ENCODE data around the gene NLRP8.

Gene NLRP8

GRCh38 chr19:56026769-56027168, 79.1 kb downstream of the NLRP8 start:
- H3K27me3 Mint-ChIP-seq = no peaks in the 10 kb centered on the region
- H3K4me1 Mint-ChIP-seq = no peaks in the 10 kb centered on the region
- H3K9me3 Mint-ChIP-seq = peaks cover 0 to 17% of the 10 kb centered on the region in 2 donors
- ATAC-seq = no peak
- DNase-seq = no peak
- H3K27ac Mint-ChIP-seq = no peak overlapping the region
- no peak overlapping the region for H3K4me3 Mint-ChIP-seq
